H1 (cell line): Measurements from ENCODE around the gene CCDC141.

Experiments used
- CBX8 ChIP-seq: fragments of 300-800, 300-1000 bp; sonication (generic); IDR thresholded peaks from 2 replicates; pipeline ENCODE4 v1.7.1; 2016; ENCODE audit warnings: low read depth, low read length, borderline replicate concordance
- CHD2 ChIP-seq: IDR thresholded peaks from 2 replicates; pipeline ENCODE4 v1.6.1; 2012; ENCODE audit warnings: low read length, improper control_type of control experiment
- CTCF ChIP-seq, 3 experiments: IDR thresholded peaks; 1 replicate in 2 of 3; 2 replicates in 1 of 3; pipeline versions ENCODE4 v1.5.1 to v1.6.1; 2011; ENCODE audit warnings: low read length in 3 of 3, mild to moderate bottlenecking in 3 of 3, inconsistent platforms in 2 of 3, low read depth in 1 of 3, moderate library complexity in 1 of 3; ENCODE audit not compliant: insufficient read depth in 1 of 3; ENCODE audit errors: control extremely low read depth in 1 of 3
- EP300 ChIP-seq, 2 experiments: IDR thresholded peaks; 1 replicate in 1 of 2; 2 replicates in 1 of 2; pipeline ENCODE4 v1.6.1; 2011 to 2012; ENCODE audit warnings: low read depth in 2 of 2, low read length in 2 of 2, mild to moderate bottlenecking in 2 of 2, borderline replicate concordance in 1 of 2, inconsistent platforms in 1 of 2, moderate library complexity in 1 of 2
- FOSL1 ChIP-seq: IDR thresholded peaks from 2 replicates; pipeline ENCODE4 v1.6.1; 2011; ENCODE audit warnings: mild to moderate bottlenecking, low read depth, low read length, moderate library complexity; ENCODE audit not compliant: insufficient read depth
- KDM1A ChIP-seq: fragments of 200-600, 300-600 bp; sonication (generic); IDR thresholded peaks from 2 replicates; pipeline ENCODE4 v1.7.1; 2016; ENCODE audit warnings: mild to moderate bottlenecking, low read length, borderline replicate concordance
- POLR2AphosphoS5 ChIP-seq: IDR thresholded peaks from 2 replicates; pipeline ENCODE4 v1.6.1; 2011; ENCODE audit warnings: low read depth, low read length

GRCh38 chr2:178997067-178997466, 52.9 kb downstream of the CCDC141 start:
- TF ChIP-seq CBX8 (no peak), CTCF (IDR thresholded peaks at IDR 0.05; ENCODE audit: control extremely low read depth in 1 of 3, insufficient read depth in 1 of 3, low read depth in 1 of 3, low read length in 3 of 3) (no peak), EP300 (IDR thresholded peaks at IDR 0.05; ENCODE audit: borderline replicate concordance in 1 of 2, low read depth in 2 of 2, low read length in 2 of 2) (no peak), CHD2 (no peak), FOSL1 (no peak), POLR2AphosphoS5 (no peak), KDM1A (no peak)
